Esophagus muscularis mucosa (tissue), 4 donors: Measurements from ENCODE around the gene APOL6. TPM values are rescaled to one million over a fixed set of nuclear protein-coding genes. Genes with fewer than 3 reads are reported as not detected.
"Not testable (repeated sequence)": the region's sequence is repeated elsewhere in the genome, so short reads cannot be mapped to it uniquely, and the experiment has no call there.

Experiments
- DNase-seq: peaks from one replicate; pipeline ENCODE4 v3.0.0-alpha.2; 2017; ENCODE audit errors: extremely low spot score
- H3K27ac ChIP-seq, 4 donors: fragments of 200-600 bp; sonication (generic); replicated peaks in 1 of 4; 1 replicate in 3 of 4; 2 replicates in 1 of 4; pipeline ENCODE4 v1.5.1; 2016 to 2019; ENCODE audit warnings: mild to moderate bottlenecking in 1 of 4
- H3K27me3 ChIP-seq, 4 donors: fragments of 200-600 bp; sonication (generic); one replicate each; pipeline versions ENCODE4 v1.5.1 to v1.6.0; 2016 to 2019
- H3K36me3 ChIP-seq, 4 donors: fragments of 200-600 bp; sonication (generic); one replicate each; pipeline ENCODE4 v1.5.1; 2016 to 2019
- H3K4me1 ChIP-seq, 4 donors: fragments of 200-600 bp; sonication (generic); one replicate each; pipeline ENCODE4 v1.5.1; 2016 to 2019
- H3K4me3 ChIP-seq, 4 donors: fragments of 200-600 bp; sonication (generic); 1 replicate in 2 of 4; 2 replicates in 2 of 4; pipeline ENCODE4 v1.5.1; 2016 to 2019; ENCODE audit warnings: mild to moderate bottlenecking in 4 of 4, moderate library complexity in 1 of 4
- H3K9me3 ChIP-seq, 4 donors: fragments of 200-600 bp; sonication (generic); 1 replicate in 3 of 4; 2 replicates in 1 of 4; pipeline ENCODE4 v1.5.1; 2016 to 2019
- EP300 ChIP-seq: sonication (generic); formaldehyde crosslinking; IDR thresholded peaks from one replicate; pipeline ENCODE4 v1.6.1; 2017; ENCODE audit warnings: antibody characterized with exemption
- POLR2A ChIP-seq: fragments of 450-650 bp; IDR thresholded peaks from one replicate; pipeline ENCODE4 v1.6.1; 2017; ENCODE audit warnings: antibody characterized with exemption, moderate library complexity, mild to moderate bottlenecking, low read depth
- POLR2AphosphoS5 ChIP-seq, 2 donors: sonication (generic); formaldehyde crosslinking; IDR thresholded peaks; one replicate each; pipeline ENCODE4 v1.6.1; 2017; ENCODE audit warnings: antibody characterized with exemption in 2 of 2
- WGBS: methylation state at CpG from one replicate; pipeline ENCODE4 v1.1.5; 2018; 5-methylcytosine and 5-hydroxymethylcytosine counted together
- intact Hi-C: fragments of 100-400 bp; cut with DNase I; formaldehyde crosslinking; loops from one replicate; pipeline ENCODE4 v1.15.1; 2023
- total RNA-seq, 4 donors: library from RNA; depleted of rRNA; stranded (reverse); fragments of >200 nt; gene quantifications; one replicate each; pipeline versions ENCODE4 v1.1.0 to v1.2.1, GENCODE V29; 2016
- TF ChIP-seq, protein P1 (sequence below), 3 experiments: fragments of 200-600 bp in 2 of 3; fragments of 450-650 bp in 1 of 3; sonication (generic) in 2 of 3; IDR thresholded peaks; one replicate each; pipeline ENCODE4 v1.5.1; 2017 to 2019; ENCODE audit warnings: antibody characterized with exemption in 3 of 3, mild to moderate bottlenecking in 2 of 3, moderate library complexity in 1 of 3

The APOL6 gene
- total RNA-seq, 4 donors from 2014 or later: 10.1 to 21.0 (median 12.1) TPM

DNA sequence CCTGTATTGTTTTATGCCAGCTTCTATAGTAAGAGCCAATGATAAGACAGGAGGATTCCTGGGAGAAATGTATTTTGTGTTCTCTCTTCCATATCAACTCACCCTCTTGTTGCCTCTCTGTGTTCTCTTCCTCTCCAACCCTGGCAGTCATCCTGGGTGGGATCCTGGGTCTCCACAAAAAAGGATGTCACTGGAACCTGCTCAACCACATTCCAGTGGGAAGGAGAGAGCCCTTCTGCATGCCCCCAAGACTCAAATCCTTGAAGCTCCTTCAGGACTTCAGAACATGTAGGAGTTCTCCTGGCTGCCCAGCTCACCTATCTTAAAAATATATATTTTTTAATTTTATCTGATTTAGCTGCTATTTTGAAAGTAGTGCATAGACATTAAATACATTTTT is 26.1 kb downstream of the APOL6 start:
- Histone ChIP-seq H3K27ac (no peak overlapping the region), H3K9me3 (no peaks in the 10 kb centered on the region), H3K27me3 (no peaks in the 10 kb centered on the region), H3K4me3 (no peak overlapping the region), H3K4me1 (no peaks in the 10 kb centered on the region), H3K36me3 (no peaks in the 10 kb centered on the region)
- no peak for TF ChIP-seq POLR2A
- TF ChIP-seq EP300: no peak
- TF ChIP-seq, protein P1, sequence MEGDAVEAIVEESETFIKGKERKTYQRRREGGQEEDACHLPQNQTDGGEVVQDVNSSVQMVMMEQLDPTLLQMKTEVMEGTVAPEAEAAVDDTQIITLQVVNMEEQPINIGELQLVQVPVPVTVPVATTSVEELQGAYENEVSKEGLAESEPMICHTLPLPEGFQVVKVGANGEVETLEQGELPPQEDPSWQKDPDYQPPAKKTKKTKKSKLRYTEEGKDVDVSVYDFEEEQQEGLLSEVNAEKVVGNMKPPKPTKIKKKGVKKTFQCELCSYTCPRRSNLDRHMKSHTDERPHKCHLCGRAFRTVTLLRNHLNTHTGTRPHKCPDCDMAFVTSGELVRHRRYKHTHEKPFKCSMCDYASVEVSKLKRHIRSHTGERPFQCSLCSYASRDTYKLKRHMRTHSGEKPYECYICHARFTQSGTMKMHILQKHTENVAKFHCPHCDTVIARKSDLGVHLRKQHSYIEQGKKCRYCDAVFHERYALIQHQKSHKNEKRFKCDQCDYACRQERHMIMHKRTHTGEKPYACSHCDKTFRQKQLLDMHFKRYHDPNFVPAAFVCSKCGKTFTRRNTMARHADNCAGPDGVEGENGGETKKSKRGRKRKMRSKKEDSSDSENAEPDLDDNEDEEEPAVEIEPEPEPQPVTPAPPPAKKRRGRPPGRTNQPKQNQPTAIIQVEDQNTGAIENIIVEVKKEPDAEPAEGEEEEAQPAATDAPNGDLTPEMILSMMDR (IDR thresholded peaks at IDR 0.05): no peak
- TF ChIP-seq POLR2AphosphoS5 (IDR thresholded peaks at IDR 0.05): no peak
- intact Hi-C loops: no loop called here
- no peak for DNase-seq

DNA sequence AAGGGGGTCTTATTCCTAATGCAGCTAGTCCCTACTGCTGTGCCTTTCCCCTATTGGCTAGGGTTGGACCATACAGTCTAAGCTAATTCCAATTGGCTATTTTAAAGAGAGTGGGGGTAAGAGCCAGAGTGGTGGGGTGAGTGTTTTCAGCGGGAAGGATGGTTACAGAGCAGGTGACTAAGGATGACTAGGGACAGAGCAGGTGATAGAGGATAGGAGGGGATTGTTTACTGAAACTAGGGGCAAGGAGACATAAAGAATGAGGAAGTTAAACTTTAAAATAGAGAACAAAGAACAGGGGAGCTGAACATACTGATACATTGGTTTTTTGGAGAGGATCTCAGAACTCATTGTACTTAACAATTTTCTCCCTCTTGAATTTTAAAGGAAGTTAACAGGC is 27.8 kb downstream of the APOL6 start:
- DNase-seq, H3K27me3 ChIP-seq, H3K4me3 ChIP-seq, H3K4me1 ChIP-seq, H3K36me3 ChIP-seq, intact Hi-C loops, H3K27ac ChIP-seq, H3K9me3 ChIP-seq: not testable (repeated sequence)
- WGBS: 84% methylated on average over 1 of the region's 1 CpG

DNA sequence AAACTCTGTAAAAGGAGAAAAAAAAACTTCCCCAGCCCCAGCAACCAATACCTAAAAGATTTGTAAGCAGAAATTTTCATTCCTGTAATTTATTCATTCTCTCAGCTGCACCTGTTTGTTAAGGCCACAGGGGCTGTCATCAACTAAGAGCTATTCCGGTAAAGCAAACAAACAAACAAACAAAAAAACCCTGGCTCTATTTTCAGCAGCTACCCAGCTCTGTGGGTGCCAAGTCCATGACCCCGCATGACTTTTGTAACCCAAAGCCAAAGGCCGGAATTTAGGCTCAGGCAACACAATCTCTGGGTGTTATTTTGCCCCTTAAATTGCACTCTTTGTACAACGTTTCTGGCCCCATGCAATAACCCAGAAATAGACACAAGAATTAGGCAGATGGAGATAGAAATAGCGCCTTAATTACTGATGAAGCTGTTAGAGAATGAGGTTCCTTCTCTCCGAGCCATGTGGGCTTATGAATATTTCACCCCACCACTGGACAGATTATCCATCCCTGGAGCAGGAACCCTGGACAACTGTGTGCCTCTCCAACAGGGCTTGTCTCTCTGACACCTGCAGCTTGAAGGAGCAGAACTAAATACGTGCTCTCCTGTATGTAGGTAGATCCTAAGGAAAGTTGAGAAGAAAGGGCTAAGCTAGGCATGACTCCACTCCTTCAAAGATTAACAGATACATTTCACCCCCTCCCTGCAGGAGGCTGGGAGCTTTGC is 29.4 kb downstream of the APOL6 start:
- Histone ChIP-seq H3K4me1 (no peaks in the 10 kb centered on the region), H3K4me3 (no peak overlapping the region), H3K27ac (no peak overlapping the region), H3K27me3 (no peaks in the 10 kb centered on the region), H3K36me3 (no peaks in the 10 kb centered on the region), H3K9me3 (no peaks in the 10 kb centered on the region)
- DNase-seq: no peak
- 81% methylated on average over 7 of the region's 7 CpGs for WGBS
- intact Hi-C loops: no loop called here
- TF ChIP-seq EP300 (no peak), POLR2AphosphoS5 (IDR thresholded peaks at IDR 0.05) (no peak), POLR2A (no peak)
- TF ChIP-seq, protein P1 (IDR thresholded peaks at IDR 0.05): no peak

DNA sequence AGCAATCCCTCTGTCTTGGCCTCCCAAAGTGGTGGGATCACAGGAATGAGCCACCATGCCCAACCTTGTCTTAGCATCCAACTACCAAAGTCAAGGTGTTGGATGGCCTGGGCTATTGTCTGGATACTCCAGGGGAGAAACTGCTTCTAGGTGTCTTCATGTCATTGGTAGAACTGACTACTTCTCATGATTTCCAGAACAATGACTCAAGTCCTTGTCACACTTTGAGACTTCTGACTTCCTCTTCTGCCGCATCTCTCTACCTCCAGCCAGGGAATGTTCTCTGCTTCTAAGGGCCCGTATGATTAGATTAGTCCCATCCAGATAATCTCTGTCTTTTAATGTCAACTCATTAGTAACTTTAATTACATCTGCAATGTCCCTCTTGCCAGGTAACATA is 30.6 kb downstream of the APOL6 start:
- no peak for DNase-seq
- H3K36me3 ChIP-seq: no peaks in the 10 kb centered on the region
- H3K27me3 ChIP-seq: no peaks in the 10 kb centered on the region
- intact Hi-C loops: no loop called here
- no peaks in the 10 kb centered on the region for H3K9me3 ChIP-seq
- no peak overlapping the region for H3K4me3 ChIP-seq
- no peaks in the 10 kb centered on the region for H3K4me1 ChIP-seq
- TF ChIP-seq, protein P1 (IDR thresholded peaks at IDR 0.05): no peak
- no peak for TF ChIP-seq POLR2A
- TF ChIP-seq EP300: no peak
- TF ChIP-seq POLR2AphosphoS5 (IDR thresholded peaks at IDR 0.05): no peak
- 86% methylated on average over 2 of the region's 2 CpGs for WGBS
- H3K27ac ChIP-seq: no peak overlapping the region

DNA sequence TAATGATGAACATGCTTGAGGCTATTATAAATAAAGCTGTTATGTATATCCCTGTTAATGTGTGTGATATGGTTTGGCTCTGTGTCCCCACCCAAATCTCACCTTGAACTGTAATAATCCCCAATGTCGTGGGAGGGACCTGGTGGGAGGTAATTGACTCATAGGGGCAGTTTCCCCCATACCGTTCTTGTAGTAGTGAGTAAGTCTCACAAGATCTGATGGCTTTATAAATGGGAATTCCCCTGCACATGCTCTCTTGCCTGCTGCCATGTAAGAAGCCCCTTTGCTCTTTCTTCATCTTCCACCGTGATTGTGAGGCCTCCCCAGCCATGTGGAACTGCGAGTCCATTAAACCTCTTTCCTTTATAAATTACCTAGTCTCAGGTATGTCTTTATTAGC is 31.2 kb downstream of the APOL6 start:
- H3K27me3 ChIP-seq, H3K36me3 ChIP-seq, H3K27ac ChIP-seq, H3K4me1 ChIP-seq, H3K9me3 ChIP-seq, DNase-seq, H3K4me3 ChIP-seq, intact Hi-C loops: not testable (repeated sequence)
- WGBS: 63% methylated on average over 4 of the region's 4 CpGs

DNA sequence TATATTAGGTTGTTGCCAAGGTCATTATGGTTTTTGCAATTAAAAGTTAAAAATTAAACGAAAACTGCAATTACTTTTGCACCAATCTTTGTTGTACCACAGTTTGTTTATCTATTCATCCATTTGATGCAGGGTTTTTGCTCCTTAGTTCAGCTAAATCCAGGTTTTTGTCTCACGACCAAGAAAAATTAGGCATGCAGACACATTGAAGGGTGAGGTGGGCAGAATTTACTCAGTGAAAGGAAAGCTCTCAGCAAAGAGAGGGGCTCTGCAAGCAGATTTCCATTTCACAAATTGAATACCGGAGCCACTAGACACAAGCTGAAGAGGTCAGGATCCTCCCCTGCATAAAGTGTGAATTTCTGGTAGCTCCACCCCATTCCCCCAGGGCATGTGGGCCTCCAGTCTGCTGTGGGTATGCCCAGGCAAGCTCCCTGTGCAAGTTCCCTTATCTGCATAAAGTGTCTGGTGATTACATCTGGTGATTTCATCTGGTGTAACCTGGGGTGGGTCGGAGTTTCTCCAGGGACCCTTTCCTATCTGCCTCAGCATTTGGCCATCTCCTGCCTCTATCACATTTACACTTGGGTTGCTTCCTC is 33.3 kb downstream of the APOL6 start:
- H3K9me3 ChIP-seq: no peaks in the 10 kb centered on the region

More for the DNA sequence above, 33.3 kb downstream of the APOL6 start:
- Histone ChIP-seq H3K4me3 (no peak overlapping the region), H3K36me3 (no peaks in the 10 kb centered on the region), H3K27ac (no peak overlapping the region), H3K4me1 (no peaks in the 10 kb centered on the region), H3K27me3 (no peaks in the 10 kb centered on the region)
- no peak for DNase-seq
- intact Hi-C loops: no loop called here
- TF ChIP-seq, protein P1 (IDR thresholded peaks at IDR 0.05): no peak
- TF ChIP-seq POLR2A (no peak), EP300 (no peak), POLR2AphosphoS5 (IDR thresholded peaks at IDR 0.05) (no peak)
- 93% methylated on average over 4 of the region's 4 CpGs for WGBS
